GM06990 (cell line): Measurements from ENCODE around the gene LAMA4.

ENCODE experiments used
- DNase-seq: peaks from one replicate; pipeline ENCODE4 v3.0.0-alpha.2; 2011; ENCODE audit not compliant: insufficient read length; ENCODE audit errors: extremely low read depth
- H3K27me3 ChIP-seq: replicated peaks from 2 replicates; pipeline ENCODE4 v1.6.0; 2011; ENCODE audit warnings: low read length; ENCODE audit not compliant: control insufficient read depth, insufficient read depth
- H3K36me3 ChIP-seq: 2 replicates; pipeline ENCODE4 v1.5.1; 2011; ENCODE audit warnings: low read length; ENCODE audit not compliant: control insufficient read depth, insufficient read depth
- H3K4me3 ChIP-seq: replicated peaks from 2 replicates; pipeline ENCODE4 v1.5.1; 2011; ENCODE audit warnings: low read depth, mild to moderate bottlenecking, control low read depth, low read length
- TF ChIP-seq, protein P1 (sequence below): IDR thresholded peaks from 2 replicates; pipeline ENCODE4 v1.5.1; 2011; ENCODE audit warnings: low read length, control low read depth, mild to moderate bottlenecking, inconsistent platforms; ENCODE audit not compliant: insufficient read depth, poor library complexity, severe bottlenecking

The LAMA4 gene

GRCh38 chr6:112253498-112253840 lies 898 bp downstream of the LAMA4 start:
- H3K4me3 ChIP-seq, result no peak overlapping the region
- no peak for DNase-seq
- peaks cover 4% of the 10 kb centered on the region for H3K27me3 ChIP-seq
- TF ChIP-seq, protein P1, sequence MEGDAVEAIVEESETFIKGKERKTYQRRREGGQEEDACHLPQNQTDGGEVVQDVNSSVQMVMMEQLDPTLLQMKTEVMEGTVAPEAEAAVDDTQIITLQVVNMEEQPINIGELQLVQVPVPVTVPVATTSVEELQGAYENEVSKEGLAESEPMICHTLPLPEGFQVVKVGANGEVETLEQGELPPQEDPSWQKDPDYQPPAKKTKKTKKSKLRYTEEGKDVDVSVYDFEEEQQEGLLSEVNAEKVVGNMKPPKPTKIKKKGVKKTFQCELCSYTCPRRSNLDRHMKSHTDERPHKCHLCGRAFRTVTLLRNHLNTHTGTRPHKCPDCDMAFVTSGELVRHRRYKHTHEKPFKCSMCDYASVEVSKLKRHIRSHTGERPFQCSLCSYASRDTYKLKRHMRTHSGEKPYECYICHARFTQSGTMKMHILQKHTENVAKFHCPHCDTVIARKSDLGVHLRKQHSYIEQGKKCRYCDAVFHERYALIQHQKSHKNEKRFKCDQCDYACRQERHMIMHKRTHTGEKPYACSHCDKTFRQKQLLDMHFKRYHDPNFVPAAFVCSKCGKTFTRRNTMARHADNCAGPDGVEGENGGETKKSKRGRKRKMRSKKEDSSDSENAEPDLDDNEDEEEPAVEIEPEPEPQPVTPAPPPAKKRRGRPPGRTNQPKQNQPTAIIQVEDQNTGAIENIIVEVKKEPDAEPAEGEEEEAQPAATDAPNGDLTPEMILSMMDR, result no peak
- no peaks in the 10 kb centered on the region for H3K36me3 ChIP-seq

- no peaks in the 10 kb centered on the region for H3K36me3 ChIP-seq
- no peak overlapping the region for H3K4me3 ChIP-seq
- H3K27me3 ChIP-seq, result peaks cover 4% of the 10 kb centered on the region
- TF ChIP-seq, protein P1, result no peak
- no peak for DNase-seq
Observed at GRCh38 chr6:112252571-112253497, 1.5 kb downstream of the LAMA4 start.

DNA sequence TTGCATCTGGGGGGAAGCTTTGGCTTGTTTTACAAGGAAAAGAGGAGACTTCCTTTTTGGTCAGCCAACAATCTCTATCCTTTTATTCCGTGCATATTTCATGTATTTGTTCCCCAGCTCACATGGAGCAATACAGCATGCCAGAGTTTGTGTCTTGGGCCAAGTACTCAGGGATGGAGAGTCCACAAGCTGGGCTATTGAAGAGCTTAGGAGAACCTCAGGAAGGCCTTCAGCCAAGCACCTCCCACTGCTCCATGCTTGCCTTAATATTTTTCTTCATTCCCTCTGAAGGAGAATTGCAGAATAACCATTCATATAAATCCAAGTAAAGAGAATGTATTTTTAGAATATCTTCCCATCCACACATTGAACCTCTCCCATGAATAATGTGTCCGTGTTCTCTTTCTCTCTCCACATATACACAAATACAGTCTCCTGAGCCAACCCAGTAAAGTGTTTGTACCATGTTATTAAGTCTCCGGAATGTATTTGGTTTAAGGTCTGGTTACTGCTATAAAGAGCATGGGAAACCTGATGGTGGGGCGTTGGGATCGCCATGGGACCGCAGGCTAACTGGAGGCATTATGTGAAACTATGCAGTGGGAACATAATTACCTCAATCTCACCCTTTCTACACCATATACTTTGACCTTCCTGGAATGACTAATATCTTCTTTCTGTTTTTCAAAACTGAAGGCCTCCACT lies 3.0 kb downstream of the LAMA4 start:
- TF ChIP-seq, protein P1, result no peak
- Histone ChIP-seq H3K27me3 (peaks cover 4% of the 10 kb centered on the region), H3K36me3 (no peaks in the 10 kb centered on the region), H3K4me3 (no peak overlapping the region)
- no peak for DNase-seq

GRCh38 chr6:112249489-112249888 lies 4.9 kb downstream of the LAMA4 start:
- Histone ChIP-seq H3K4me3 (no peak overlapping the region), H3K36me3 (no peaks in the 10 kb centered on the region), H3K27me3 (peaks cover 4% of the 10 kb centered on the region)
- no peak for DNase-seq
- TF ChIP-seq, protein P1, result no peak

- TF ChIP-seq, protein P1, result no peak
- Histone ChIP-seq H3K4me3 (no peak overlapping the region), H3K36me3 (no peaks in the 10 kb centered on the region), H3K27me3 (no peaks in the 10 kb centered on the region; the same call in 1 of the 2 replicates)
- no peak for DNase-seq
Observed at GRCh38 chr6:112247275-112247674, 7.1 kb downstream of the LAMA4 start.
